Left renal cortex interstitium (tissue), 4 donors: ENCODE results near the gene TBC1D24. TPM values are rescaled to one million over a fixed set of nuclear protein-coding genes. Genes with fewer than 3 reads are reported as not detected.
A peak's percentile ranks its signal among the peaks of the same experiment; 100 is the strongest.
"Not testable (repeated sequence)": the region's sequence is repeated elsewhere in the genome, so short reads cannot be mapped to it uniquely, and the experiment has no call there.

Experiments used
- DNase-seq, 4 donors: peaks; one replicate each; pipeline ENCODE4 v3.0.0-alpha.2; 2013; ENCODE audit warnings: low read depth in 4 of 4, low spot score in 2 of 4, missing footprints in 1 of 4
- polyA plus RNA-seq, 4 donors: library from polyadenylated mRNA; unstranded; fragments of 120-200 nt; gene quantifications; one replicate each; pipeline ENCODE4 v1.2.1, GENCODE V29; 2013; ENCODE audit not compliant: insufficient read length in 4 of 4

Gene TBC1D24
- 10 to 100 TPM; 14.1 to 24.4 (median 19.6) TPM for polyA plus RNA-seq

DNA sequence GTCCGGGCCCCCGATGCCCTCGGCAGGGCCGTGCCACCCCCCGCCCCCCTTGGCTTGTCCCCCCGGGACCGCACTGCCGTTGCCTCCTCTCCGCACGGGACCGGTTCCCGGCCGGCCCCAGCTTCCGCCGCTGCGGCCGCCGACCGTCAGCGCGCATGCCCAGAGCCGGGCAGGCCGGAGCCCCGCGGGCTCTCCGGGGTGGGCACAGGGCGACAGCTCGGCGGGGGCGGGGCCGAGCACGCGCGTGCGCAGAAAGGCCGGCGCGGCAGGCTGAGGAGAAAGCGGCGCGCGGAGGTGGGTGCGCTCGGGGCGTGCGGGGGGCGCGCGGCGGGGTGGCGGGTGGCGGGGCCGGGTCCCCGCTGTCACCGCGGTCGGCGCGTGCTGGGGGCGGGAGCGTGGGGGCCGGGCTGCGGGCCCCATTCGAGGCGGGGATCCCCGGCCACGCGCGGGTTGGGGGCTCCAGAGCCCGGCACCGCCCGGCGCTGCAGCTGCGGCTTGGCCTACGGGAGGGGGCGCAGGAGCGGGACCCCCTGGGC, at the start of gene TBC1D24:
Gene TBC1D24, plus strand, starts transcription at position 251 of the 536 bp plus-strand sequence. CDS start 21,022 bp downstream, outside the sequence.
- peak in 1 of 4 donors; percentile 79 for DNase-seq

GRCh38 chr16:2425825-2426430, 49.0 kb upstream of the TBC1D24 start:
- DNase-seq, result no peak

- DNase-seq, result no peak
These were observed 48.0 kb upstream of the TBC1D24 start for GRCh38 chr16:2426941-2427361.

- no peak for DNase-seq
These were observed 47.4 kb upstream of the TBC1D24 start for GRCh38 chr16:2427526-2427925.

GRCh38 chr16:2428051-2428783, 46.7 kb upstream of the TBC1D24 start:
- DNase-seq, result no peak

DNA sequence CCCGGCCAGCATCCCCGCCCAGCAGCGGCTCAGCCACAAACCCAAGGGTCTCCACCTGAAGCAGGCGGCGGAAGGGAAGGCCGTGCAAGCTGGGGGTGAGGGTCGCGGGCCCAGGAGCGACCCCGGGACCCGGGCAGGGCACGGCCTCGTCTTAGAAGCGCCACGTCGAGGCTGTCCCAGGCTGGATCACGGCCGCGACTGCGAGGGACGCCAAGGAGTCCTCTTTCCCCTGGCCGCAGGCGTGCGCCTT, 46.2 kb upstream of the TBC1D24 start:
- no peak for DNase-seq

GRCh38 chr16:2429034-2429770, 45.7 kb upstream of the TBC1D24 start, which contains the start of gene CCNF:
Gene CCNF, plus strand, starts transcription at chr16:2429447. Its CDS starts 35 bp downstream, at chr16:2429482.
- peak; percentile 67 to 95 (median 90) for DNase-seq

GRCh38 chr16:2429771-2430663, 44.9 kb upstream of the TBC1D24 start:
- no peak for DNase-seq

GRCh38 chr16:2432286-2432685, 42.6 kb upstream of the TBC1D24 start:
- DNase-seq, result no peak

DNA sequence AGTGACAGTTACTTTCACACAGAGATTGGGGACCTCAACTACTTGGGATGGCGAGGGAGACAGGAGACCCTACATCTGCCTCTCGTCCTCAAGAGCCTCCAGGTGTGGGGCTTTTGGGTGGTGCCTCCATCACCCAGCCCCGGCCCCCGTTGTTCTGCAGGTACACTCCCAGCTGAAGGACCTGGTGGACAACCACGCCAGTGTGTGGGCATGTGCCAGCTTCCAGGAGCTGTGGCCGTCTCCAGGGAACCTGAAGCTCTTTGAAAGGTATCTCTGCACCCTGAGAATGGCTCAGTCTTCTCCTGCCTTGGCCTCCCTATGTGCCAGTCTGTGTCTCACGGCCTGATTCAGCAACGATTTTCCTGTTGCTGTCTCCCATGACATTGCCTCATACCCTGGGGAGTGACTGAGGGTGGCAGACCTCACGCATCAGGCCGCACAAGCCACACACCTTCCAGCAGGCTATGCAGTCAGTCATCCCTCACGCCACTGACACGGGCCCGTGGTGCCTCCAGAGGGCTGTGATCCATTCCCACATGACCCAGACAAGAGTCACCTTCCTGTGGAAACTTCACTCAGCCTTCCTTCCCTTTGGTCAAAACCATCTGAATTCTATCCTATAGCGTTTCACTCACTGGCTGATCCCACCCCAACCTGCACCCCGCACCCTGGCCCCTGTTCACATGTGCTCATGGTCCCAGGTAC, 42.0 kb upstream of the TBC1D24 start:
- no peak for DNase-seq

DNA sequence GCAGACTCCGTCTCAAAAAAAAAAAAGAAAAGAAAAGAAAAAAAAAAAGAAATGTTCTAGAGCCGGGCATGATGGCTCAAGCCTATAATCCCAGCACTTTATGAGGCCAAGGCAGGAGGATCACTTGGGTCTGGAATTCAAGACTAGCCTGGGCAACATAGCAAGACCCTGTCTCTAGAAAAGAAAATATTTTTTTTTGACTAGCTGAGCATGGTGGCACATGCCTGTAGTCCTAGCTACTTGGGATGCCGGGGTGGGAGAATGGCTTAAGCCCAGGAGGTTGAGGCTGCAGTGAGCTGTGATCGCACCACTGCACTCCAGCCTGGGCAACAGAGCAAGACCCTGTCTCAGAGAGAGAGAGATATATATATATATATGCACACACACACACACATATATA, 39.7 kb upstream of the TBC1D24 start:
- DNase-seq, result not testable (repeated sequence)

GRCh38 chr16:2436110-2436509, 38.8 kb upstream of the TBC1D24 start:
- no peak for DNase-seq

DNA sequence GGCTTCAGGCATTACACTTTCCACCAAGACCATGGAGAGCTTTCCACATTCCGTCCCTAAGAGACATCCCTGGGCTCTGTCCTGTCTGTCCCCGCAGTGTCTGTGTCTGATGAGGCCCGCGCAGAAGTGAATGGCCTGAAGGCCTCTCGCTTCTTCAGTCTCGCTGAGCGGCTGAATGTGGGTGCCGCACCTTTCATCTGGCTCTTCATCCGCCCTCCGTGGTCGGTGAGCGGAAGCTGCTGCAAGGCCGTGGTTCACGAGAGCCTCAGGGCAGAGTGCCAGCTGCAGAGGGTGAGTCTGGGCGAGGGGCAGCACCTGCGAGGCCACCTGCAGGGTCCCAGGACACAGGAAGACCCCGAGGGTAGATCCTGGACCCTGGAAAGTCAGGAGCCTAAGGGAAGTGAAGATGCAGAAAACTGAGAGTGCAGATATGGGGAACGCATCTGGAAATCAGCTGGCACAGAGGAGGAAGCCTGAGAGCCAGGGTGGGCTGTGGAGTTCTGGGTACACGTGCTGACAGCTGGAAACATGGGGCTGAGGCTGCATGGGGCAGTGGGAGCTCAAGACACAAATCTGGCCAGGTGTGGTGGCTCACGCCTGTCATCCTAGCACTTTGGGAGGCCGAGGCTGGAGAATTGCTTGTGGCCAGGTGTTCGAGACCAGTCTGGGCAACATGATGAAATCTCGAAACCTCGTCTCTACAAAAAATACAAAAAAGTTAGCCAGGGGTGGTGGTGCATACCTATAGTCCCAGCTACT, 37.7 kb upstream of the TBC1D24 start:
- no peak for DNase-seq

DNA sequence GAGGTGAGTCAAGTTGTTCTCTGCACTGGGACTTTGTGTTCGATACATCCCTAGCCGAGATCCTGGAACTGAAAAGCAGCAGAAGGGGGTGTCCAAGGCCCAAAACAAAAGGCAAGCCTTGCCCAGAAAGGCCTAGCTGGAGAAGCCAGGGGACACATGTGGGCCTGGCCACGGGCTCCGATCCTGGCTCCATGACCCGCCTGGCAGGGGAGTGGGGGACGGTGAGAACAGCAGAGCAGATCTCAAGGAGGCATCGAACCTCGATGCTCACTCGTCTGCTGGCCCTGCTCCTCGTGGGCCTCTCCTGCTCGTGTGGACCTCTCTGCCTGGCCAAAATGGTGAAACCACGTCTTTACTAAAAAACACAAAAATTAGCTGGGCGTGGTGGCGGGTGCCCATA, 36.8 kb upstream of the TBC1D24 start:
- DNase-seq, result no peak

DNA sequence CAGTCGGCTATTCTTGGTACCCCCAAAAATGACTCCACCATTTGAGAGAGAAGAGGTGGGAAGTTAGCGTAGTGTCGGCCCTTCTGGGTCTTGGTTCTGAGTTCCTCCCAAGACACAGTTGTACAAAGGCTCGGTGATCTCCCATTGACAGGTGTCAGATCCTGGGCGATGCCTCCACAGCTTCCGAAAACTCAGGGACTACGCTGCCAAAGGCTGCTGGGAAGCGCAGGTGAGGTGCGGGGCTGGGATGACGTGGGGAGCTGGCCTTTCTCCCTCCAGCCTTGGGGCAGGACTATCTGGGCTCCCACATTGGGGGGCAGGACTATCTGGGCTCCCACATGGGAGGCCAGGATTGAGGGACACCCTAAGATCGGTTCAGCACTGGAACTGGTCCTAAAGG, 35.3 kb upstream of the TBC1D24 start:
- no peak for DNase-seq

GRCh38 chr16:2441143-2441804, 33.7 kb upstream of the TBC1D24 start:
- DNase-seq, result not testable (repeated sequence)

DNA sequence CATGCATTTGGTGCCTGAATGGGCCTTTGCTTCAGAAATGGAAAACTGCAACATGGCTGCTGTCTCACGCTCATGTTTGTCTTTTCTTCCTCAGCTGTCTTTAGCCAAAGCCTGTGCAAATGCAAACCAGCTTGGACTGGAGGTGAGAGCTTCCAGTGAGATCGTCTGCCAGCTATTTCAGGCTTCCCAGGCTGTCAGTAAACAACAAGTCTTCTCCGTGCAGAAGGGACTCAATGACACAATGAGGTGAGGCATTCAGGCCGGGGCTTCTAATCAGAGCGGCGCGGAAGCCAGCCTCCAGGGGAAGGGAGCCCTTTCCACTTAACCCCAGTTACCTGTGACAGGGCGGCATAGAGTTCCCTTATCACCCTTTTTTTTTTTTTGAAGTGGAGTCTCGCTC, 31.4 kb upstream of the TBC1D24 start:
- no peak for DNase-seq

GRCh38 chr16:2447920-2448583, 26.9 kb upstream of the TBC1D24 start:
- no peak for DNase-seq
